Smooth muscle cell (in vitro differentiated cells): Measurements from ENCODE around the gene PIGM. TPM values are rescaled to one million over a fixed set of nuclear protein-coding genes. Genes with fewer than 3 reads are reported as not detected.
A peak's percentile ranks its signal among the peaks of the same experiment; 100 is the strongest.

Source experiments
- DNase-seq: peaks from one replicate; lab custom pipeline; 2025; ENCODE audit not compliant: unreplicated experiment; lab: John Stamatoyannopoulos, UW
- H2AFZ ChIP-seq: fragments of 200-600 bp; sonication (generic); 2 replicates; pipeline ENCODE4 v1.6.0; 2016; ENCODE audit warnings: antibody characterized with exemption, low read depth, mild to moderate bottlenecking
- H3F3A ChIP-seq: fragments of 200-600 bp; sonication (generic); 2 replicates; pipeline ENCODE4 v1.6.0; 2017; ENCODE audit warnings: antibody characterized with exemption, low read depth
- H3K27ac ChIP-seq: fragments of 200-600 bp; sonication (generic); 2 replicates; pipeline ENCODE4 v1.5.1; 2016; ENCODE audit warnings: low read depth, mild to moderate bottlenecking
- H3K27me3 ChIP-seq: fragments of 200-600 bp; sonication (generic); 2 replicates; pipeline ENCODE4 v1.6.1; 2016; ENCODE audit warnings: low read depth, mild to moderate bottlenecking
- H3K36me3 ChIP-seq: fragments of 200-600 bp; sonication (generic); 2 replicates; pipeline ENCODE4 v1.5.1; 2016; ENCODE audit warnings: low read depth
- H3K4me1 ChIP-seq: fragments of 200-600 bp; sonication (generic); 2 replicates; pipeline ENCODE4 v1.5.1; 2016; ENCODE audit warnings: low read depth
- H3K4me2 ChIP-seq: fragments of 200-600 bp; sonication (generic); 2 replicates; pipeline ENCODE4 v1.6.0; 2016; ENCODE audit warnings: mild to moderate bottlenecking
- H3K4me3 ChIP-seq: fragments of 200-600 bp; sonication (generic); 2 replicates; pipeline ENCODE4 v1.5.1; 2016; ENCODE audit warnings: mild to moderate bottlenecking
- H3K79me2 ChIP-seq: fragments of 200-600 bp; sonication (generic); 2 replicates; pipeline ENCODE4 v1.6.0; 2016; ENCODE audit warnings: low read depth, mild to moderate bottlenecking
- H3K9ac ChIP-seq: fragments of 200-600 bp; sonication (generic); 2 replicates; pipeline ENCODE4 v1.6.0; 2016; ENCODE audit warnings: low read depth
- H3K9me3 ChIP-seq: fragments of 200-600 bp; sonication (generic); replicated peaks from 2 replicates; pipeline ENCODE4 v1.5.1; 2016; ENCODE audit warnings: low read depth
- H4K20me1 ChIP-seq: fragments of 200-600 bp; sonication (generic); 2 replicates; pipeline ENCODE4 v1.6.0; 2016; ENCODE audit warnings: low read depth
- CTCF ChIP-seq: fragments of 200-600 bp; sonication (generic); IDR thresholded peaks from 2 replicates; pipeline ENCODE4 v1.5.1; 2017; ENCODE audit warnings: borderline replicate concordance, mild to moderate bottlenecking, antibody characterized with exemption; ENCODE audit not compliant: insufficient read depth, poor library complexity, severe bottlenecking
- WGBS: methylation state at CpG from one replicate; pipeline ENCODE4 v1.1.7; 2016; ENCODE audit warnings: low lambda C conversion rate; 5-methylcytosine and 5-hydroxymethylcytosine counted together
- polyA plus RNA-seq: library from polyadenylated mRNA; unstranded; fragments of >200 nt; fragmentation: Nextera tagmentation; extraction: Ambion mirVana; gene quantifications from 2 replicates; pipeline ENCODE4 v1.2.1, GENCODE V29; 2016
- total RNA-seq: library from RNA; depleted of rRNA; stranded (reverse); fragments of >200 nt; gene quantifications from 2 replicates; pipeline ENCODE4 v1.2.3, GENCODE V29; 2014

The PIGM gene
- total and polyA plus RNA-seq, 2 experiments from 2014 or later = 3.0 to 5.2 TPM

- DNase-seq = no peak
- Histone ChIP-seq H3K9me3 (no peaks in the 10 kb centered on the region), H3K9ac (no peak overlapping the region), H3K4me1 (peaks cover 21% of the 10 kb centered on the region), H3K79me2 (no peaks in the 10 kb centered on the region), H3K4me2 (peak overlapping the region; percentile 71), H3K27me3 (peaks cover 17% of the 10 kb centered on the region), H4K20me1 (no peaks in the 10 kb centered on the region), H3K36me3 (no peaks in the 10 kb centered on the region), H2AFZ (no peak overlapping the region), H3K4me3 (no peak overlapping the region), H3K27ac (no peak overlapping the region), H3F3A (no peaks in the 10 kb centered on the region)
- 90% methylated on average over 9 of the region's 9 CpGs for WGBS
- TF ChIP-seq CTCF = no peak
These were observed 15.6 kb upstream of the PIGM start for GRCh38 chr1:160047111-160047991.

GRCh38 chr1:160046494-160047110, 14.8 kb upstream of the PIGM start:
- Histone ChIP-seq H3K9ac (no peak overlapping the region), H2AFZ (no peak overlapping the region), H3K4me3 (no peak overlapping the region)

GRCh38 chr1:160045653-160046052, 13.9 kb upstream of the PIGM start:
- H3K27ac ChIP-seq = no peak overlapping the region
- no peaks in the 10 kb centered on the region for H4K20me1 ChIP-seq
- no peak overlapping the region for H3K4me3 ChIP-seq
- no peaks in the 10 kb centered on the region for H3K9me3 ChIP-seq
- no peaks in the 10 kb centered on the region for H3K79me2 ChIP-seq
- no peak overlapping the region for H3K9ac ChIP-seq
- no peak overlapping the region for H3K4me2 ChIP-seq
- no peak for DNase-seq
- peaks cover 10% of the 10 kb centered on the region for H3K27me3 ChIP-seq
- H3K4me1 ChIP-seq = peaks cover 21% of the 10 kb centered on the region
- 73% methylated on average over 2 of the region's 2 CpGs for WGBS
- no peaks in the 10 kb centered on the region for H3F3A ChIP-seq
- no peaks in the 10 kb centered on the region for H3K36me3 ChIP-seq
- no peak overlapping the region for H2AFZ ChIP-seq
- TF ChIP-seq CTCF = no peak

More at GRCh38 chr1:160046494-160047110, 14.8 kb upstream of the PIGM start:
- TF ChIP-seq CTCF = peak; percentile 64
- no peak for DNase-seq
- WGBS = 15% methylated on average over 11 of the region's 11 CpGs
- no peaks in the 10 kb centered on the region for H3F3A ChIP-seq
- no peaks in the 10 kb centered on the region for H4K20me1 ChIP-seq
- H3K36me3 ChIP-seq = no peaks in the 10 kb centered on the region
- H3K4me2 ChIP-seq = peak overlapping the region; percentile 71
- no peaks in the 10 kb centered on the region for H3K79me2 ChIP-seq
- peaks cover 10% of the 10 kb centered on the region for H3K27me3 ChIP-seq
- no peaks in the 10 kb centered on the region for H3K9me3 ChIP-seq
- peaks cover 21% of the 10 kb centered on the region for H3K4me1 ChIP-seq
- H3K27ac ChIP-seq = no peak overlapping the region

GRCh38 chr1:160043543-160043942, 11.8 kb upstream of the PIGM start:
- H3K4me3 ChIP-seq = no peak overlapping the region

More at GRCh38 chr1:160043543-160043942, 11.8 kb upstream of the PIGM start:
- H3K79me2 ChIP-seq = no peaks in the 10 kb centered on the region
- no peaks in the 10 kb centered on the region for H3F3A ChIP-seq
- H3K4me1 ChIP-seq = peaks cover 15% of the 10 kb centered on the region
- H3K27ac ChIP-seq = no peak overlapping the region
- no peak for DNase-seq
- H3K27me3 ChIP-seq = peaks cover 10% of the 10 kb centered on the region
- H4K20me1 ChIP-seq = no peaks in the 10 kb centered on the region
- no peak for TF ChIP-seq CTCF
- H3K36me3 ChIP-seq = no peaks in the 10 kb centered on the region
- no peaks in the 10 kb centered on the region for H3K9me3 ChIP-seq
- no peak overlapping the region for H3K4me2 ChIP-seq
- no peak overlapping the region for H3K9ac ChIP-seq
- H2AFZ ChIP-seq = no peak overlapping the region
